Activated naive CD4-positive, alpha-beta T cell treated with Interleukin-2 at 50 U/mL for 16 hours (primary cell): ENCODE measurements around the gene NUDT14.

Source experiments
- DNase-seq: peaks from one replicate; pipeline ENCODE4 v3.0.0-alpha.2; 2020

The NUDT14 gene

GRCh38 chr14:105126126-105126980, 54.8 kb downstream of the NUDT14 start:
- no peak for DNase-seq

GRCh38 chr14:105124823-105125222, 56.3 kb downstream of the NUDT14 start:
- no peak for DNase-seq

DNA sequence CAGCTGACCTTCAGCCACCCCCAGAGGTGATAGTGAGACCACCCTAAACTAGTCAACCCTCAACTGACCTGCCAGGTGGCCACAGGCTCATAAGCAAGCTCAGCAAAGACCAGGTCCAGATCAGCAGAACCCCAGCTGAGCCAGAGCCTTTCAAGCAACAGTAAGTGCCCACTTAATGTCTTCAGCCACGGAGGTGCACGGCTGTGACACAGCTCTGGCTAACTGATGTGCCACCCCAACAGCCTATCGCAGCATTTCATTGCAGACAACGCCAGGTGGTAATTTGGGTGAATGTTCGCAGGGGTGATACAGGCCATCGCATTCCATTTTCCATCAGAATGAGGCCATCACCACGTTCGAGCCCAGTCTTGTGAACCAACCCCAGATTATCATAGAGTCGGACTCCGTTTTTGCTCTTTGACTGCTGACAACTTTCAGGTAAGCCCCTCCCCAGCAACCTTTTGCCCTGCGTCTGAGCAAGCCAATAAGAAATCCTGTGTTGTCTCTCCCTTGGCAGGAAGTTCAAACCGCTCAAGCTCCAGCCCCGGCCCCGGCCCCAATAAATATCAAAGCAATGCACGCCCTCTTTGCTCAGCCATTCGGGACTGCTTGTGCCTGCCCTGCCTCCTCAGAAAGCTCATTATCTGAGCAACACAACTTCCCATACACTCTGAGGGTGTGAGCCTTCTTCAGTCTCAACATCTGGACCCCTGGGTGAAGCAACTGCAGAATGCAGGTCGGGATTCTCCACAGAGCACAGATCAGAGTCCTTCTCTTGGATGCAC, 56.9 kb downstream of the NUDT14 start:
- DNase-seq = no peak

DNA sequence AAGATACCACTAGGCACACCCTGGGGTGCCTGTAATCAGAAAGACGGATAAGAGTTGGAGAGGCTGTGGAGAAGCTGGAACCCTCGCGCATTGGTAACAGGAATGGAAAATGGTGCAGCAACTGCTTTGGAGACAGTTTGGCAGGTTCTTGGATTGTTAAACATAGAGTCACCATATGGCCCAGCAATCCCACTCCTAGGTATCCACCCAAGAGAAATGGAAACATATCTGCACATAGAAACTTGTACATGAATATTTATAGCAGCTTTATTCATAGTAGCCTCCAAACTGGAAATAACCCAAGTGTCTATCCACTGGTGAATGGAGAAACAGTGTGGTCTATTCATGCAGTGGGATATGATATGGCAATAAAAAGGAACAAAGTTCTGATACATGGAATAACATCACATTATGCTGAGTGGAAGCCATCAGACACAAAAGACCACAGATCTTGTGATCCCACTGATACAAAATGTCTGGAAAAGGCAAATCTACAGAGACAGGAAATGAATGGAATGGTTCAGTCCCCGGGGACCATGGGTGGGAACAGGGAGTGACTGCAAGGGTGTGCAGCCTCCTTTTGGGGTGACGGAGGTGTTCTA, 57.9 kb downstream of the NUDT14 start:
- no peak for DNase-seq
